Stomach (tissue), 9 donors: Measurements from ENCODE around the gene DHCR7. TPM values are rescaled to one million over a fixed set of nuclear protein-coding genes. Genes with fewer than 3 reads are reported as not detected.

Experiments used
- DNase-seq, 2 donors: peaks; one replicate each; pipeline versions ENCODE4 v3.0.0 to v3.0.0-alpha.2; 2013 to 2019
- H3K27ac ChIP-seq, 5 donors: fragments of 200-600 bp in 4 of 5; sonication (generic) in 4 of 5; one replicate each; pipeline ENCODE4 v1.5.1; 2013 to 2019; ENCODE audit warnings: mild to moderate bottlenecking in 1 of 5, moderate library complexity in 1 of 5
- H3K27me3 ChIP-seq, 3 donors: fragments of 200-600 bp; sonication (generic); one replicate each; pipeline ENCODE4 v1.5.1; 2017 to 2019; ENCODE audit warnings: mixed run types in 1 of 3
- H3K36me3 ChIP-seq, 4 donors: fragments of 200-600 bp; sonication (generic); 1 replicate in 3 of 4; 2 replicates in 1 of 4; pipeline ENCODE4 v1.5.1; 2016 to 2019
- H3K4me1 ChIP-seq, 4 donors: fragments of 200-600 bp; sonication (generic); one replicate each; pipeline ENCODE4 v1.5.1; 2016 to 2019
- H3K4me3 ChIP-seq, 4 donors: fragments of 200-600 bp; sonication (generic) in 3 of 4; one replicate each; pipeline ENCODE4 v1.5.1; 2016 to 2019; ENCODE audit warnings: mild to moderate bottlenecking in 1 of 4
- H3K9me3 ChIP-seq, 4 donors: fragments of 200-600 bp; sonication (generic); one replicate each; pipeline ENCODE4 v1.5.1; 2016 to 2019
- EP300 ChIP-seq: sonication (generic); formaldehyde crosslinking; IDR thresholded peaks from one replicate; pipeline ENCODE4 v1.6.1; 2017; ENCODE audit warnings: antibody characterized with exemption
- POLR2A ChIP-seq, 4 donors: fragments of 450-650 bp; IDR thresholded peaks; one replicate each; pipeline ENCODE4 v1.6.1; 2016; ENCODE audit warnings: antibody characterized with exemption in 4 of 4, control low read depth in 2 of 4, mild to moderate bottlenecking in 1 of 4, moderate library complexity in 1 of 4
- POLR2AphosphoS5 ChIP-seq, 3 donors: sonication (generic); formaldehyde crosslinking; IDR thresholded peaks; one replicate each; pipeline ENCODE4 v1.6.1; 2016; ENCODE audit warnings: antibody characterized with exemption in 3 of 3
- WGBS, 5 donors: extraction: QIAGEN DNeasy Blood & Tissue Kit in 3 of 5; methylation state at CpG; one replicate each; pipeline versions ENCODE4 v1.1.5 to v1.1.7; 2013 to 2018; 5-methylcytosine and 5-hydroxymethylcytosine counted together
- intact Hi-C: fragments of 100-400 bp; cut with DNase I; formaldehyde crosslinking; loops from one replicate; pipeline ENCODE4 v1.15.1; 2023; ENCODE audit warnings: low total_unique reads
- polyA plus RNA-seq, 3 donors: library from polyadenylated mRNA; stranded (reverse); fragments of 200-250 nt; gene quantifications; one replicate each; pipeline ENCODE4 v1.2.3, GENCODE V29; 2013
- total RNA-seq, 5 donors: library from RNA; depleted of rRNA; stranded (reverse); fragments of >200 nt; gene quantifications; one replicate each; pipeline versions ENCODE4 v1.1.0 to v1.2.3, GENCODE V29; 2014 to 2016
- TF ChIP-seq, protein P1 (sequence below), 7 experiments: fragments of 450-650 bp in 4 of 7; fragments of 200-600 bp in 3 of 7; sonication (generic) in 3 of 7; IDR thresholded peaks; one replicate each; pipeline ENCODE4 v1.5.1; 2016 to 2019; ENCODE audit warnings: antibody characterized with exemption in 7 of 7, control low read depth in 2 of 7, mild to moderate bottlenecking in 1 of 7
- donor health status: healthy with polysubstance abuse.
- donor health status: Bipolar disorder and iron deficiency.
- donor health status: healthy.

The DHCR7 gene
- total and polyA plus RNA-seq, 8 donors = 3.5 to 58.8 (median 15.1) TPM

DNA sequence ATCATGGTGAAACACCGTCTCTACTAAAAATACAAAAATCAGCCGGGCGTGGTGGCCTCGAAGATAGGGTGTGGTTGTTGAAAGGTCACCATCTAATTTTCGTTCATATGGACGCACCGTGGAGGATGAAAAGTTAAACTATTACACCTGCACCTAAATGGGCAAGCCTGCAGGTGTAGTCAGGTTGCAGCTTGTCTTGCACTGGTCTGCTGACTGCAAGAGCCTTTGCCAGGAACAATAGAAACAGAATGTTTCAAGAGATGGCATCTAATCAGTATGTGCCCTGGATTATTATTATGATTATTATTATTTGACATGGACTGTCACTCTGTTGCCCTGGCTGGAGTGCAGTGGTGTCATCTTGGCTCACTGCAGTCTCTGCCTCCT is 5.7 kb upstream of the DHCR7 start:
- H3K27me3 ChIP-seq = no peaks in the 10 kb centered on the region
- peak in 1 of 2 donors; percentile 14 for DNase-seq
- peaks cover 17 to 55% (median 49%) of the 10 kb centered on the region in 4 donors for H3K4me1 ChIP-seq
- peak overlapping the region in 3 of 5 donors; percentile 87 to 91 (median 87) for H3K27ac ChIP-seq
- H3K36me3 ChIP-seq = peaks cover 30 to 43% (median 40%) of the 10 kb centered on the region in 4 donors
- H3K9me3 ChIP-seq = no peaks in the 10 kb centered on the region
- peak overlapping the region; percentile 86 to 95 (median 90) for H3K4me3 ChIP-seq
- WGBS, 5 donors = 16 to 47% (median 43%) methylated on average over 7 of the region's 7 CpGs
- intact Hi-C loops = no loop called here
- no peak for TF ChIP-seq POLR2A (IDR thresholded peaks at IDR 0.05)

DNA sequence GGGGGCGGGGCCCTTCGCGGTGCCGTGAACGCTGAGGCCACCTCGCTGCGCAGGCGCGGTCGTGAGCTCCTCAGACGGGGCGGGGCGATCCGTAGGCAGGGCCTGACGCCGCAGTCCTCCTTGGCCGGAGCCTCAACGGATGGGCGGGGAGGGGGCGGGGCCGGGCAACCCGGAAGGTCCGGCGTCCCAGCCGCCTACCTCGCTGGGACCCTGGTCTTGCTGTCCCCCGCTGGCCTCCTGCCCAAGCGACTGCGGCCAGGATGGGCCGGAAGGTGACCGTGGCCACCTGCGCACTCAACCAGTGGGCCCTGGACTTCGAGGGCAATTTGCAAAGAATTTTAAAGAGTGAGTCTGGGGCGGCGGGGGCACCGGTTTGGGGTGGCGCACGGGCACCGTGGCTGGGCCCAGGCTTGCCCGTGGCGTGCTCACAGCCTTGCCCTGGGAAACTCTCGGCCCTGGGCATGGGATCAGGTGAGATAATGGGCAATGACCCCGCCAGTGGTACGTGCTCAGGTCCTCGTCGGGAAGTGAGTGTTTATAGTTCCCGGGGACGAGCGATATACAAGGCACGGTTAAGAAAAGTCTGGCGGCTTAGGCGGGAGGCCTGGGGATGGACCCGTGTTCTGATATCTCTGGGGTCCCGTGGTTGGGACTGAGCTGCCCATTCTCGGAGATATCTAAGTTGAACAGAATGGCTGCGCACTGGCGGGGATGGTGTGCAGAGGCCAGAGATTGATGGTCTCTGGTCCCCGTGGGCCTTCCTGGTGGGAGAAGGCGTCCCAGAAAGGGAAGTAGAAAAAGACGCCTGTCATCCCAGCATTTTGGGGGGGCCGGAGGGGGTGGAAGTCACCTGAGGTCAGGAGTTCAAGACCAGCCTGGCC is 5.1 kb upstream of the DHCR7 start, which contains the start of gene NADSYN1:
NADSYN1 (plus strand) TSS at position 167 of the 881 bp plus-strand sequence; CDS start at position 261, 94 bp downstream.
- 0 to 1% (median 1%) methylated on average over 35 to 61 of the region's 61 CpGs for WGBS, 5 donors
- TF ChIP-seq POLR2A (IDR thresholded peaks at IDR 0.05) = no peak
- no peak for TF ChIP-seq EP300
- TF ChIP-seq, protein P1, sequence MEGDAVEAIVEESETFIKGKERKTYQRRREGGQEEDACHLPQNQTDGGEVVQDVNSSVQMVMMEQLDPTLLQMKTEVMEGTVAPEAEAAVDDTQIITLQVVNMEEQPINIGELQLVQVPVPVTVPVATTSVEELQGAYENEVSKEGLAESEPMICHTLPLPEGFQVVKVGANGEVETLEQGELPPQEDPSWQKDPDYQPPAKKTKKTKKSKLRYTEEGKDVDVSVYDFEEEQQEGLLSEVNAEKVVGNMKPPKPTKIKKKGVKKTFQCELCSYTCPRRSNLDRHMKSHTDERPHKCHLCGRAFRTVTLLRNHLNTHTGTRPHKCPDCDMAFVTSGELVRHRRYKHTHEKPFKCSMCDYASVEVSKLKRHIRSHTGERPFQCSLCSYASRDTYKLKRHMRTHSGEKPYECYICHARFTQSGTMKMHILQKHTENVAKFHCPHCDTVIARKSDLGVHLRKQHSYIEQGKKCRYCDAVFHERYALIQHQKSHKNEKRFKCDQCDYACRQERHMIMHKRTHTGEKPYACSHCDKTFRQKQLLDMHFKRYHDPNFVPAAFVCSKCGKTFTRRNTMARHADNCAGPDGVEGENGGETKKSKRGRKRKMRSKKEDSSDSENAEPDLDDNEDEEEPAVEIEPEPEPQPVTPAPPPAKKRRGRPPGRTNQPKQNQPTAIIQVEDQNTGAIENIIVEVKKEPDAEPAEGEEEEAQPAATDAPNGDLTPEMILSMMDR (IDR thresholded peaks at IDR 0.05) = no peak
- peak in 2 of 3 donors; percentile 79 to 88 for TF ChIP-seq POLR2AphosphoS5 (IDR thresholded peaks at IDR 0.05)
- H3K4me1 ChIP-seq = peaks cover 17 to 57% (median 54%) of the 10 kb centered on the region in 4 donors

DNA sequence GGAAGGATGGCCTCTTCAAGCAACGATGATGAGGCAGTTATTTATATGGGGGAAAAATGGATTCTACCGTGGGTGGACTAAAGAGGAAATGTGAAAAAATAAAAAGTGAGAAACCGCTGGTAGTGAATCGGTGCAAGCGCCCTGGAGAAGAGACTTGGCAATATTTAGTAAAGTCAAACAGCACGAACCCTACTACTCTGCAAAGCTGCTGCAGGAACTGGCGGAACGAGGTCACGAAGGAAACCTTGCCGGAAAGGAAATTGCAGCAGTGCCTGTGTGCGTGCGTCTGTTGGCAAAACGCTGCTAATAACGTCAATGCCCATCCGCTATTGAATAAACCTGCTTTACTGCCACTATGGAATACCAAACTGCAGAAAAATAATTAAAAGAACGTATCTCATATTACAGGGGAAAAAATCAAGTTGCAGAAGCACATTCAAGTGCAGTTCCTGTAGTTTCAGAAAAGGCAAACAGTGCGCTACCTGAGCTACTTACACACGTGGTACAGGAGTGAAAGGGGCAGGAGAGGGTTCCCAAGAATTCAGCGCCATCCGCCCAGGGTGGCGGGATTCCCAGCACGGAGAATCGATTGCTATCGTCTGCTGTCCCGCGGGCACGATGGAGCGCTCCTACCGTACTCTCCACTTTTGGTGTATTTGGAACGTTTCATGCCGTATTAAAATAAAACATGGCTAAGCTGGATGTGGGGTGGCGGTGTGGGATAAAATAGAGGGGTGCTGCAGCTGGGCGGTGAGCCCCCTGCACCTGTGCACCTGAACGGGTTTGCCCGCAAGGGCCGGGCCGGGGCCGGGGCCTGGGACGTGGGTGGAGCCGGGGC is 4.2 kb upstream of the DHCR7 start:
- H3K4me3 ChIP-seq = peak overlapping the region; percentile 86 to 95 (median 90)
- H3K27ac ChIP-seq = peak overlapping the region; percentile 87 to 94 (median 91)
- peaks cover 20 to 65% (median 62%) of the 10 kb centered on the region in 4 donors for H3K4me1 ChIP-seq
- H3K9me3 ChIP-seq = no peaks in the 10 kb centered on the region
- DNase-seq = peak; percentile 63 to 83
- TF ChIP-seq POLR2A (IDR thresholded peaks at IDR 0.05) (no peak), POLR2AphosphoS5 (IDR thresholded peaks at IDR 0.05) (peak in 2 of 3 donors; percentile 7 to 23)
- no peaks in the 10 kb centered on the region for H3K27me3 ChIP-seq
- intact Hi-C loops = no loop called here
- peaks cover 18 to 28% (median 25%) of the 10 kb centered on the region in 4 donors for H3K36me3 ChIP-seq
- 1 to 2% (median 2%) methylated on average over 34 to 40 of the region's 40 CpGs for WGBS, 5 donors

More for the DNA sequence above, 5.1 kb upstream of the DHCR7 start, which contains the start of gene NADSYN1:
- H3K9me3 ChIP-seq = no peaks in the 10 kb centered on the region
- H3K4me3 ChIP-seq = peak within 1 kb of the TSS; percentile 86 to 95 (median 90)
- intact Hi-C loops = no loop called here
- H3K27ac ChIP-seq = peak within 1 kb of the TSS; percentile 87 to 94 (median 91)
- peaks cover 24 to 37% (median 34%) of the 10 kb centered on the region in 4 donors for H3K36me3 ChIP-seq
- H3K27me3 ChIP-seq = no peaks in the 10 kb centered on the region
- peak; percentile 99 for DNase-seq

DNA sequence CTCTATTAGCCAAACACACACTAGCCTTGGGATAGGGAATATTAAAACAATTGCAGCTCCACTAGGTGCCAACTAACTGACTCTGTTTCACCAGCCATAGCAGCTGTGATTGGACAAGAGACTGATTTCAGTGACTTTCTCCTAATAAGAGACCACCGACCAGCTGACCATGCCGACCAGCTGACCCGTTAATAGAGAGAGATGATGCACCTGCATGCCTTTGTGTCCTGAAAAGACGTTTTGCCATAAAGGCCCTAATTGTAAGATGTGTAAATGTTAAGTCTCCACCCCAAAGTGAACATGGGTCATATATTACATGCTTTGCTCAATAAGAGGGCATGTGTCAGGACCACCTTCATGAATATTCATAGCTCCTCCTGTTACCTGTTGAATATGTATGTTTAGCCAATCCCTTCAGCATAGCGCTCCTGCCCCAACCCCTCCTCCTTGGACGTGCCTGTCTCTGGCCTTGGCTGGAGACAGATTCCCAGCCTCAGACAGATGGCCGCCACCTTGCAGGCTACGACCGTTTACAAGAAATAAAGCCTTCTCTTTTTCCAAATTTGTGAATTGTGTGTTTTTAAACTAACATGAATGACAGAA is 3.5 kb upstream of the DHCR7 start:
- Histone ChIP-seq H3K4me3 (peak overlapping the region; percentile 86 to 95 (median 90)), H3K36me3 (peaks cover 12 to 21% (median 18%) of the 10 kb centered on the region in 4 donors), H3K27ac (peak overlapping the region; percentile 87 to 94 (median 91)), H3K27me3 (no peaks in the 10 kb centered on the region), H3K4me1 (peaks cover 23 to 72% (median 64%) of the 10 kb centered on the region in 4 donors), H3K9me3 (no peaks in the 10 kb centered on the region)
- no peak for TF ChIP-seq POLR2AphosphoS5 (IDR thresholded peaks at IDR 0.05)
- TF ChIP-seq EP300 = no peak
- TF ChIP-seq, protein P1 (IDR thresholded peaks at IDR 0.05) = no peak
- TF ChIP-seq POLR2A (IDR thresholded peaks at IDR 0.05) = no peak
- WGBS, 5 donors = 39 to 51% (median 44%) methylated on average over 9 of the region's 9 CpGs
- intact Hi-C loops = no loop called here
- DNase-seq = peak in 1 of 2 donors; percentile 36
